T-helper 17 cell (primary cell): ENCODE measurements around the gene PITRM1. TPM values are rescaled to one million over a fixed set of nuclear protein-coding genes. Genes with fewer than 3 reads are reported as not detected.
A peak's percentile ranks its signal among the peaks of the same experiment; 100 is the strongest.

ENCODE experiments used
- ATAC-seq: fragments of 150-1000 bp; cut with Tn5 transposase; 2 replicates; pipeline ENCODE4 v1.10.0; 2021; ENCODE audit warnings: mild to moderate bottlenecking, moderate library complexity
- DNase-seq, 3 donors: peaks; one replicate each; pipeline versions ENCODE4 v3.0.0 to v3.0.0-alpha.2; 2020 to 2021
- H3K9me3 ChIP-seq: one replicate; pipeline ENCODE4 v1.7.0; 2013; ENCODE audit warnings: low read length, mild to moderate bottlenecking; ENCODE audit not compliant: control insufficient read depth, poor library complexity, severe bottlenecking
- H3K27ac Mint-ChIP-seq: one replicate; pipeline ENCODE4 v1.8.0; 2022; ENCODE audit warnings: mild to moderate bottlenecking, moderate library complexity, mixed read lengths
- H3K27me3 Mint-ChIP-seq: one replicate; pipeline ENCODE4 v1.8.0; 2022; ENCODE audit warnings: mixed read lengths
- H3K36me3 Mint-ChIP-seq: one replicate; pipeline ENCODE4 v1.8.0; 2022; ENCODE audit warnings: low read depth, mixed read lengths
- H3K4me1 Mint-ChIP-seq: one replicate; pipeline ENCODE4 v1.8.0; 2022; ENCODE audit warnings: mild to moderate bottlenecking, mixed read lengths
- H3K4me3 Mint-ChIP-seq: one replicate; pipeline ENCODE4 v1.8.0; 2022; ENCODE audit warnings: mild to moderate bottlenecking, moderate library complexity, mixed read lengths
- total RNA-seq, 4 donors: library from RNA in 2 of 4; stranded (reverse) in 2 of 4; gene quantifications; one replicate each; pipeline ENCODE4 v1.2.3 and lab custom pipeline; 2022 to 2026

The PITRM1 gene
- total RNA-seq, 2 donors from 2014 or later = 61.3 to 79.1 TPM

- Mint-ChIP-seq H3K4me1 (peaks cover 8% of the 10 kb centered on the region), H3K36me3 (peaks cover 13% of the 10 kb centered on the region), H3K27ac (no peak overlapping the region), H3K4me3 (no peak overlapping the region), H3K27me3 (no peaks in the 10 kb centered on the region)
- ATAC-seq = no peak
- DNase-seq = no peak
- no peaks in the 10 kb centered on the region for H3K9me3 ChIP-seq
These were observed 22.2 kb downstream of the PITRM1 start for GRCh38 chr10:3150366-3150765.

- ATAC-seq (no peak), DNase-seq (no peak)
- H3K27ac Mint-ChIP-seq = no peak overlapping the region
- no peak overlapping the region for H3K4me3 Mint-ChIP-seq
- no peaks in the 10 kb centered on the region for H3K27me3 Mint-ChIP-seq
- peaks cover 8% of the 10 kb centered on the region for H3K4me1 Mint-ChIP-seq
- no peaks in the 10 kb centered on the region for H3K9me3 ChIP-seq
- peaks cover 14% of the 10 kb centered on the region for H3K36me3 Mint-ChIP-seq
These were observed 22.7 kb downstream of the PITRM1 start for GRCh38 chr10:3149918-3150317.

GRCh38 chr10:3148994-3149393 lies 23.6 kb downstream of the PITRM1 start:
- no peak overlapping the region for H3K27ac Mint-ChIP-seq
- no peak for DNase-seq
- H3K4me1 Mint-ChIP-seq = peaks cover 8% of the 10 kb centered on the region
- no peaks in the 10 kb centered on the region for H3K9me3 ChIP-seq
- H3K4me3 Mint-ChIP-seq = no peak overlapping the region
- H3K27me3 Mint-ChIP-seq = no peaks in the 10 kb centered on the region
- H3K36me3 Mint-ChIP-seq = peaks cover 13% of the 10 kb centered on the region
- no peak for ATAC-seq

- no peak overlapping the region for H3K4me3 Mint-ChIP-seq
- peaks cover 8% of the 10 kb centered on the region for H3K4me1 Mint-ChIP-seq
- no peaks in the 10 kb centered on the region for H3K27me3 Mint-ChIP-seq
- DNase-seq (no peak), ATAC-seq (no peak)
- no peaks in the 10 kb centered on the region for H3K9me3 ChIP-seq
- peaks cover 10% of the 10 kb centered on the region for H3K36me3 Mint-ChIP-seq
- H3K27ac Mint-ChIP-seq = no peak overlapping the region
These were observed 24.5 kb downstream of the PITRM1 start for GRCh38 chr10:3148041-3148440.

GRCh38 chr10:3147117-3147820 lies 25.3 kb downstream of the PITRM1 start:
- no peaks in the 10 kb centered on the region for H3K9me3 ChIP-seq
- DNase-seq (no peak), ATAC-seq (no peak)
- H3K27ac Mint-ChIP-seq = no peak overlapping the region
- peaks cover 11% of the 10 kb centered on the region for H3K36me3 Mint-ChIP-seq
- peaks cover 2% of the 10 kb centered on the region for H3K4me1 Mint-ChIP-seq
- H3K4me3 Mint-ChIP-seq = no peak overlapping the region
- H3K27me3 Mint-ChIP-seq = no peaks in the 10 kb centered on the region

GRCh38 chr10:3146289-3146688 lies 26.3 kb downstream of the PITRM1 start:
- Mint-ChIP-seq H3K4me1 (peaks cover 2% of the 10 kb centered on the region), H3K27ac (no peak overlapping the region), H3K27me3 (no peaks in the 10 kb centered on the region), H3K36me3 (peaks cover 12% of the 10 kb centered on the region), H3K4me3 (no peak overlapping the region)
- ATAC-seq = no peak
- no peaks in the 10 kb centered on the region for H3K9me3 ChIP-seq
- DNase-seq = no peak

- H3K9me3 ChIP-seq = no peaks in the 10 kb centered on the region
- DNase-seq (no peak), ATAC-seq (no peak)
- Mint-ChIP-seq H3K27me3 (no peaks in the 10 kb centered on the region), H3K27ac (no peak overlapping the region), H3K36me3 (peaks cover 12% of the 10 kb centered on the region), H3K4me3 (no peak overlapping the region), H3K4me1 (peaks cover 2% of the 10 kb centered on the region)
These were observed 27.2 kb downstream of the PITRM1 start for GRCh38 chr10:3145366-3145765.

GRCh38 chr10:3143791-3144434 lies 28.7 kb downstream of the PITRM1 start:
- H3K27ac Mint-ChIP-seq = no peak overlapping the region
- peaks cover 15% of the 10 kb centered on the region for H3K36me3 Mint-ChIP-seq
- ATAC-seq = no peak
- H3K4me3 Mint-ChIP-seq = no peak overlapping the region
- DNase-seq = no peak
- H3K27me3 Mint-ChIP-seq = no peaks in the 10 kb centered on the region
- H3K9me3 ChIP-seq = no peaks in the 10 kb centered on the region
- H3K4me1 Mint-ChIP-seq = peaks cover 2% of the 10 kb centered on the region

GRCh38 chr10:3143366-3143765 lies 29.2 kb downstream of the PITRM1 start:
- H3K4me3 Mint-ChIP-seq = no peak overlapping the region
- H3K9me3 ChIP-seq = no peaks in the 10 kb centered on the region
- no peak overlapping the region for H3K27ac Mint-ChIP-seq
- H3K4me1 Mint-ChIP-seq = peaks cover 2% of the 10 kb centered on the region
- no peak for ATAC-seq
- H3K36me3 Mint-ChIP-seq = peaks cover 15% of the 10 kb centered on the region
- DNase-seq = no peak
- no peaks in the 10 kb centered on the region for H3K27me3 Mint-ChIP-seq

GRCh38 chr10:3142146-3142875 lies 30.3 kb downstream of the PITRM1 start:
- Mint-ChIP-seq H3K4me1 (peaks cover 2% of the 10 kb centered on the region), H3K27ac (peak overlapping the region; percentile 19), H3K27me3 (no peaks in the 10 kb centered on the region), H3K4me3 (no peak overlapping the region), H3K36me3 (peaks cover 12% of the 10 kb centered on the region)
- no peak for DNase-seq
- no peaks in the 10 kb centered on the region for H3K9me3 ChIP-seq
- no peak for ATAC-seq

- DNase-seq = no peak
- H3K9me3 ChIP-seq = no peaks in the 10 kb centered on the region
- Mint-ChIP-seq H3K27ac (no peak overlapping the region), H3K36me3 (peaks cover 12% of the 10 kb centered on the region), H3K4me1 (peaks cover 2% of the 10 kb centered on the region), H3K27me3 (no peaks in the 10 kb centered on the region), H3K4me3 (no peak overlapping the region)
- ATAC-seq = no peak
These were observed 31.1 kb downstream of the PITRM1 start for GRCh38 chr10:3141351-3142005.

- H3K4me1 Mint-ChIP-seq = peaks cover 2% of the 10 kb centered on the region
- no peaks in the 10 kb centered on the region for H3K9me3 ChIP-seq
- no peak overlapping the region for H3K4me3 Mint-ChIP-seq
- ATAC-seq = no peak
- DNase-seq = no peak
- H3K36me3 Mint-ChIP-seq = peaks cover 10% of the 10 kb centered on the region
- no peaks in the 10 kb centered on the region for H3K27me3 Mint-ChIP-seq
- H3K27ac Mint-ChIP-seq = no peak overlapping the region
These were observed 32.3 kb downstream of the PITRM1 start for GRCh38 chr10:3140280-3140679.

- peaks cover 2% of the 10 kb centered on the region for H3K4me1 Mint-ChIP-seq
- no peaks in the 10 kb centered on the region for H3K27me3 Mint-ChIP-seq
- no peak overlapping the region for H3K27ac Mint-ChIP-seq
- H3K36me3 Mint-ChIP-seq = peaks cover 10% of the 10 kb centered on the region
- H3K9me3 ChIP-seq = no peaks in the 10 kb centered on the region
- DNase-seq (no peak), ATAC-seq (no peak)
- H3K4me3 Mint-ChIP-seq = no peak overlapping the region
These were observed 33.2 kb downstream of the PITRM1 start for GRCh38 chr10:3139216-3139910.
